ENCODE results near the gene SPPL2B. TPM values are rescaled to one million over a fixed set of nuclear protein-coding genes. Genes with fewer than 3 reads are reported as not detected.

Gene SPPL2B
- total and polyA plus RNA-seq, 9 of the 15 experiments (the other 6 are each of a cell fraction or from before 2014, with no cell fraction given) = 0.20 to 81.2 (median 15.1) TPM

- TF ChIP-seq MIER1 (IDR thresholded peaks at IDR 0.05; ENCODE audit: low read depth) = 0 out of 2 replicates have a peak, but pooled peaks have one; percentile 64
- no peak for TF ChIP-seq TAF7 (tag; IDR thresholded peaks at IDR 0.05)
- TF ChIP-seq MECOM (CRISPR knock-in tag; IDR thresholded peaks at IDR 0.05) = no peak
- TF ChIP-seq PURB (CRISPR knock-in tag; IDR thresholded peaks at IDR 0.05; ENCODE audit: low read depth) = no peak
- TF ChIP-seq PHF8 (IDR thresholded peaks at IDR 0.05; ENCODE audit: borderline replicate concordance, low read length) = no peak
- no peak for TF ChIP-seq TEAD1 (CRISPR knock-in tag; IDR thresholded peaks at IDR 0.05)
- TF ChIP-seq, protein P1, sequence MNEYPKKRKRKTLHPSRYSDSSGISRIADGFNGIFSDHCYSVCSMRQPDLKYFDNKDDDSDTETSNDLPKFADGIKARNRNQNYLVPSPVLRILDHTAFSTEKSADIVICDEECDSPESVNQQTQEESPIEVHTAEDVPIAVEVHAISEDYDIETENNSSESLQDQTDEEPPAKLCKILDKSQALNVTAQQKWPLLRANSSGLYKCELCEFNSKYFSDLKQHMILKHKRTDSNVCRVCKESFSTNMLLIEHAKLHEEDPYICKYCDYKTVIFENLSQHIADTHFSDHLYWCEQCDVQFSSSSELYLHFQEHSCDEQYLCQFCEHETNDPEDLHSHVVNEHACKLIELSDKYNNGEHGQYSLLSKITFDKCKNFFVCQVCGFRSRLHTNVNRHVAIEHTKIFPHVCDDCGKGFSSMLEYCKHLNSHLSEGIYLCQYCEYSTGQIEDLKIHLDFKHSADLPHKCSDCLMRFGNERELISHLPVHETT (CRISPR knock-in tag; conservative IDR thresholded peaks at IDR 0.05 in 1 of 2, IDR thresholded peaks at IDR 0.05 in 1 of 2) = 0 out of 4 replicates have a peak, but pooled peaks of 1 of the 2 experiments have one; percentile 10
- TF ChIP-seq E2F1 (CRISPR knock-in tag; IDR thresholded peaks at IDR 0.05) = no peak
- TF ChIP-seq CEBPZ (IDR thresholded peaks at IDR 0.05; ENCODE audit: borderline replicate concordance, low read depth, low read length) = no peak
- no peak for TF ChIP-seq CREBBP (IDR thresholded peaks at IDR 0.05; ENCODE audit: low read depth, low read length)
- TF ChIP-seq RUNX1 (IDR thresholded peaks at IDR 0.05; ENCODE audit: low read depth) = no peak
- no peak for TF ChIP-seq ETV5 (CRISPR knock-in tag; IDR thresholded peaks at IDR 0.05; ENCODE audit: low read depth)
- no peak for TF ChIP-seq ZNF75A (CRISPR knock-in tag; IDR thresholded peaks at IDR 0.05)
- no peak for TF ChIP-seq SIX5 (IDR thresholded peaks at IDR 0.05; ENCODE audit: borderline replicate concordance in 1 of 2, insufficient read depth in 1 of 2, low read depth in 1 of 2, low read length in 2 of 2)
- no peak for TF ChIP-seq NUFIP1 (IDR thresholded peaks at IDR 0.05; ENCODE audit: partially characterized antibody)
- TF ChIP-seq CEBPG (CRISPR knock-in tag; IDR thresholded peaks at IDR 0.05) = 0 out of 2 replicates have a peak, but pooled peaks have one; percentile 14
- no peak for TF ChIP-seq CEBPG (tag; conservative IDR thresholded peaks at IDR 0.05 in 1 of 2, IDR thresholded peaks at IDR 0.05 in 1 of 2)
- no peak for TF ChIP-seq ZNF134 (CRISPR knock-in tag; conservative IDR thresholded peaks at IDR 0.05)
- TF ChIP-seq MLLT1 (IDR thresholded peaks at IDR 0.05) = peak in 1 of 2 experiments; percentile 26; a peak in 1 of 4 replicates
Observed at GRCh38 chr19:2327773-2328400, 597 bp upstream of the SPPL2B start (continued).

All from K562 (cell line).